Fibroblast of upper back skin (primary cell): ENCODE data around the gene WDPCP.
"Not testable (repeated sequence)": the region's sequence is repeated elsewhere in the genome, so short reads cannot be mapped to it uniquely, and the experiment has no call there.

Experiments
- DNase-seq: peaks from one replicate; pipeline ENCODE4 v3.0.0-alpha.2; 2013

WDPCP gene

DNA sequence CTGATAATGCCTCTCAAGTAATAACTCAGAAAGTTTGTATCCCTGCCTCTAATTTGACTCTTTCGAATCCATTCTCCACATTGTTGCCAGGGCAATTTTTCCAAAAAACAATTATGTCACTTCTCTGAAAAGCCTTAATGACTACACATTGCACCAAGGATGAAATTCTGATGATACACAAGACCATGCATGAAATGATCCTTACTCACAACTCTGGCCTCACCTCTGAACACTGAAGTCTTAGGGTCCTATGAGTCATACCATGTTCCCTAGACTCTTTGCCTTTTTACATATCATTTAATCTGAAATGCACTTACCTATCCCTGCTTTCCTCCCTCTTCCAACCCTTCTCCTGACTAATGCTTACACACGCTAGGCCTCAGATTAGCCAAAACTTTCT is 51.0 kb downstream of the WDPCP start:
- peak; percentile 45 for DNase-seq

DNA sequence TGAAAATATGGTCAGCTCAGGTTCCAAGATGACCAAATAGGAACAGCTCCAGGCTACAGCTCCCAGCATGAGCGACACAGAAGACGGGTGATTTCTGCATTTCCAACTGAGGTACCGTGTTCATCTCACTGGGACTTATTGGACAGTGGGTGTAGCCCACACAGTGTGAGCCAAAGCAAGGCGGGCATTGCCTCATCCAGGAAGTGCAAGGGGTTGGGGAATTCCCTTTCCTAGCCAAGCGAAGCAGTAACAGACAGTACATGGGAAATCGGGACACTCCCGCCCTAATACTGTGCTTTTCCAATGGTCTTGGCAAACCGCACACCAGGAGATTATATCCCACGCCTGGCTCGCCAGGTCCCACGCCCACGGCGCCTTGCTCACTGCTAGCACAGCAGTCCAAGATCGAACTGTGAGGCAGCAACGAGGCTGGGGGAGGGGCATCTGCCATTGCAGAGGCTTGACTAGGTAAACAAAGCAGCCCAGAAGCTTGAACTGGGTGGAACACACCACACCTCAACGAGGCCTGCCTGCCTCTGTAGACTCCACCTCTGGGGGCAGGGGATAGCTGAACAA is 57.5 kb downstream of the WDPCP start:
- DNase-seq, result no peak

DNA sequence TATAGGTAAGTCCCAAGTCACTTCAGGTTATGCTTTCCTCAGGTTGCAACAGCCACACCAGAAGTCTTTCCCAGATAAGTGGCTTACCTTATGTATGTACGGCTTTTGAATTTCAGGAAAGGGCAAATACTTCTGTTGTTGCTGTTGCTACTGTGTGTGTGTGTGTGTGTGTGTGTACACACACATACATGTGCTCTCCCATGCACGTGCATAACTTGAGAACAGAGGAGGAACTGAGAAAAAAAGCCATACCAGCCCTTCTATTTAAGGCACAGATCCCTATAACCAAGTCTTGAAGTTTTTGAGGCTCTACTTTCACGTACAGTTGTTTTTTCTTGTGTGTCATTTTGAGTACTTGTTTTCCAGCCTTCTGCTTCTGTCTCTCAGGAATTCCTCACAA is 62.4 kb downstream of the WDPCP start:
- DNase-seq, result no peak

DNA sequence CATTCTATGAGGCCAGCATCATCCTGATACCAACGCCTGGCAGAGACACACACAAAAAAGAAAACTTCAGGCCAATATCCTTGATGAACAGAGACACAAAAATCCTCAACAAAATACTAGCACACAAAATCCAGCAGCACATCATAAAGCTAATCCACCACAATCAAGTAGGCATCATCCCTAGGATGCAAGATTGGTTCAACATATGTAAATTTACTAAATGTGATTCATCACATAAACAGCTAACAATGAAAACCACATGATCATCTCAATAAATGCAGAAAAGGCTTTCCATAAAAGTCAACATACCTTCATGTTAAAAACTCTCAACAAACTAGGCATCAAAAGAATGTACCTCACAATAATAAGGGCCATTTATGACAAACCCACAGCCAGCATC is 65.3 kb downstream of the WDPCP start:
- peak; percentile 27 for DNase-seq

DNA sequence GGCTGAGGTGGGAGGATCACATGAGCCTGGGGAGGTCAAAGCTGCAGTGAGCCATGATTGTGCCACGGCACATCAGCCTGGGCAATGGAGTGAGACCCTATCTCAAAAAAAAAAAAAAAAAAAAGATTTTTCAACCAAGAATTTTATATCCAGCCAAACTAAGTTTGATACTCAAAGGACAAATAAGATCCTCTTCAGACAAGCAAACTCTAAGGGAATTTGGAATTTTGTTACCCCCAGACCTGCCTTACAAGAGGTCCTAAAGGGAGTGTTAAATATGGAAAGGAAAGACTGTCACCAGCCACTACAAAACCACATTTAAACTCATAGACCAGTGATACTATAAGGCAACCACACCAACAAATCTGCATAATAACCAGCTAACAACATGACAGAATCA is 67.5 kb downstream of the WDPCP start:
- DNase-seq, result no peak

DNA sequence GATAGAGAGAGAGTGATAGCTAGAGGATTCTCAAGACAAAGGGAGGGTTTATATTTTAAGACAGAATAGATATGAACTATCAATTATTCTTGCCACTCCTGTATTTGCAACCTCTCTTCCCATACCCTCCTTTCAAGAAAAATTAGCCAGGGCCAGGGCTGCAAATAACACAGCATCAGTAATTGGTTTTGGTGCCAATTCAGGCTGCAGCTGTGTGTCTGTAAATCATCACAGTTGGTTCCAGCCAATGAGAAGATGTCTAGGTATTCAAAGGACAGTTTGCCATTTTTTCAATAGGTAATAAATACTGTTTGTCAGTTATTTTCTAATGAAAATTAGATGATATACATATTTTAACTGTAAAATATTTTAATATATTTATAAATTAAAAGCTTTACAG is 73.5 kb downstream of the WDPCP start:
- DNase-seq, result no peak

DNA sequence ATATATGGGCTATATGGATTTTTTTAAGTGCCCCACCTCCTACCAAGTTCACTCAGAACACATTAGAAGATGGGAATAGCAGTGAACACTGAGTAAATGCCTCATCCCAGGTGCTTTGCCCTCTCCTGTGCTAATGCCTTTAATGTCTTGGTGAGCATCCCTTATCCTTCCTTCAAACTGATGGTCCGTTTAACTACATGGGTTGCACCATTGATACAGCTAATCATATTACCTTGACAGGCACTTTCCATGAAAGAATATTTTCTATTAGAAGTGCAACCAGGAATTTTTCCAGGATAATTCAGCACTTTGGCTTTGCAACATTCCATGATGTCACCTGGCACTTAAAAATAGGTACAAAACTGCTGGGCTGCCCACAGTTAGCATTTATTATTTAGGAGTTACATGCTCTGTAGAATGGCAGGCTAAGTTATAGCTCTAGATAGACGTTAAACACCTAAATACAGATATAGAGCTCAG is 74.0 kb downstream of the WDPCP start:
- DNase-seq, result no peak

DNA sequence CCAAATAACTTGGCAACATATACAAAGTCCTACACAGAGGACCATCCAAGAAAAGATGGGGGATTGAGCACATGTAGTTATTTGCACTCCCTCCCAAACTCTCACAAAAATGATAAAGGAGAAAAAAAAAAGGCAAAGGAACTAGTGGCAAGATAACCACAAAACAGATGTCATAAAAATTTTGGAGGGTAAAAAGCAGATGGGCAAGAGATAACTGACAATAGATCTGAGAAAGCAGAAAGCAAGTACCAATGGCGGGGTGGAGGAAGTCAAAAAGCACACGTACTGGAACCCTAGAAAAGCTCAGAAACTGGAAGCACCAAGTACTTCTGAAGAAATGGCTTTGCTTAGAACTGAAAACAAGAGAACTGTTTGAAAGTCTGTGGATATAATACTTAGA is 82.0 kb downstream of the WDPCP start:
- DNase-seq, result no peak

DNA sequence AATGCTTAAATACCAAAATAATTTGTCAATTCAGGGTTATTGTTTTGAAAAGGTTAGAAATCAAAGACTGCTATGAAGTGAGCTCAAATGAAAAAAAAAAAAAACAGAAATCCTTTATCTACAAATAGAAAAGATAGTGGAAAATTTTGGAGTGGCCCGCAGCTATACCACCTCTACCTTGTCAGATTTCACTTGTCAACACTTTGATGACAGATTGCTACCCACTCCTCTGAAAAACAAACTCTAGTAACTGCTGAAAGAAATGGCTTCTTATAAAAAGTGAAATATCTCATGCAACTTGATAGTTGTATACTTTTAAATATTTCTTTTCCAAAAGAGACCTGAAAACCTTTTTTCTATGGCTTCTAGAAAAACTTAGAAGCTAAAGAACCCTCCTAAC is 84.5 kb downstream of the WDPCP start:
- no peak for DNase-seq

DNA sequence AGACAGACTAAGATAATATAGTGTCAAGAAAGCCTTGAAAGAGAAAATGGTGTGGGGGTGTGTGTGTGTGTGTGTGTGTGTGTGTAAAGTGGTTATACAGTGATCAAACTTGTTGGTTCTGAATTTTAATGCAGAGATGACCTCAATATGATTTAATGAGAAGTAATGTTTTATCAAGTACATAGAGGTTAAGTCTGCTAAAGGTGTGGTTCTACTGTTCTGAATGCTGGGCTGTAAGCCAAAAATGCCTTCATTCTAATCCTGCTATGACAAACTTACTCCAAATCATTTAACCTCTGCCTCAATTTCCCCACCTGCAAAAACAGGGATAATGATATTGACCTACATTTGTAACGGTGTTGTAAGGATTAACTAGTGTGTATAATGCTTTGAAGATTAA is 87.9 kb downstream of the WDPCP start:
- no peak for DNase-seq

DNA sequence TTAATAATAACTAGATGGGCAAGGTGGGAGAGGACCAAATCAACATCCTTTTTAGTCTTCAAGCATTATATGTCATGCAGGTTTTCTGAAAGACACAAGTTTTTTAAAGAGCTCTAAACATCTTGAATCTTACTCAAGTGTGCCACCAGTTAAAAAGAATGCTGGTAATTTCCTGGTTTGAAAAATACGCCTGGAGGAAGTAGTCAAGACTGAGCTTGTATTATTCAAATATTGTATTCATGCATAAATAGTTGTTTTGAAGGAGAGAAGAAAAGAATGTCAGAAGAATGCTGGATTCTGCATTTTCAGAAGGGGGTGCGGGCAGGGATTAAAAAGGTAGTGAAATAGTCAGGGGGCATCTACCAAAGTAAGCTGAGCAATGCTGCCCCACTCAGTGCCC is 90.7 kb downstream of the WDPCP start:
- DNase-seq, result no peak

DNA sequence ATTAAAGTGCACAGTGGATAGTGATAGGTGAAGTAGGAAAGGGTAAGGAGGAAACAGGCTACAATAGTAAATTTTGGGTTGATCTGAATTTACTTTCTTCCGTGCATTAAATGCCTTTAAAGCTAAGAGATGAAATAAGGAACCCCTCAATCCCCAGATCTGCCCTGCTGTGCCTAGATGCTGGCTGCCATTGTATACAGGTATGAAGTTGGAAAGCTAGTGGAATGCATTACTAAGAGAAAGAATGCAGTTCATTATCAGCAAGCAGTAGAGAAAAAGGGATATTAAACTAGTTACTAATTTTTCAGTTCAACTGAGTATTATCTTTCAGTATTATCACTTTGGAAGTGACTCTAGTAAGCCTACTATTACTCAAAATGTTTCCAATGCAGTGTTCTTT is 93.3 kb downstream of the WDPCP start:
- no peak for DNase-seq

DNA sequence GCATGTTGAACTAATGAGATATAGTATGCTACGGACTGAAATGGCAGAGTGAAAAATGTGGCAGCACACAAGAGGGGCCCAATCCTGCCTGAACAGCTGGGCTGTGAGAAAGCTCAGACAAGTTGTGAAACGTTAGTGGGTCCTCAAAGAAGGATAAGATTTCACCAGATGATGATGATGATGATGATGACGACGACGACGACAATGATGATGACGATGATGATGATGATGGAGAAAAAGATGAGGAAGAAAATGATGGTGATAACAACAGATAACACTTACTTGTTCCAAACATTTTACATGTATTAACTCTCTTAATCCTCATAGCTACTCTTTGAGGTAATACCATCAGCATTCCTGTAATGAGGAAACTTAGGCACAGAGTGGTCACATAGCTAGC is 94.2 kb downstream of the WDPCP start:
- no peak for DNase-seq

DNA sequence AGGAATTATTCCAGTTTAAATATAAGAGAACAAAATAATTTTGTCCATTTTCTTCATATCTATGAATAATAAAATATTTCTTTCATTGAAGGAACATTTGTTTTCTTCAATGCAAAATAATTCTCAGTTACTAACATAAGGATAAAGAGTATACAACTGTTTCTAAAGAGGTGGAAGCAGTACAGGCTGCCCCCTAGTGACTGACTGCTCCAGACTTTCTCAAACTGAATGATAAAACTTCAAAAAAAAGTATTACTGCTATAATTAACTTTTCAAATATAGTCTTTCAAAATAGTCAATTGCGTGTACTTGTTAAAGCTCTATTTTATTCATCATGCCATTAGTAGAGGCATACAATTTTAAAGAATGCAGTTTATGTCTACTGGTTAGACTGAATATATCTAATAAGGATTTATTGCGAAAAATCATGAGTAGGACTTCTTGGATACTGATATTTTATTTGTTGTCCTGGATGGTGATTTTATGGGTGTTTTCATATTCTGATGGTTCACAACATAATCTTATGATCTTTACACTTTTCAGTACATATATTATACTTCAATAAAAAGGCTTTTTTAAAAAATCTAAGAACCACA is 100.1 kb downstream of the WDPCP start:
- peak; percentile 25 for DNase-seq

DNA sequence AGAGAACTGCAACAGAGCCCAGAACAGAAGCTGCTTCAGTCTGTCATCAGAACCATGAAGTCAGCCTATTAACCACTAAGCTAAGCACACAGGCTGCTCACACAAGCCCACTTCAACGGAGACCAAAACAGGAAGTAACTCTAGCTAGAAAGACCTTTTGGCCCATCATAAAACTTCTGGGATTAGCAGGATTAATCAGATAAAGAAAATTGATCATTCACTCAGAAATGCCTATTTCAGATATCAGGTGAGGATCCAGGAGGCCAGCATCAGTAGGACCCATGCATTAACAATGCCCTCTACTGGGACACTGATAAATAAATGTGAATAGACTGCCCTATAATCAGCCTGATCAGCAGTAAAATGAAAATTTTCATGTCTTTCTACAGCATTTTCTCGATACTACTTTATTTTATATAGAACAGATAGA is 101.4 kb downstream of the WDPCP start:
- DNase-seq, result no peak

DNA sequence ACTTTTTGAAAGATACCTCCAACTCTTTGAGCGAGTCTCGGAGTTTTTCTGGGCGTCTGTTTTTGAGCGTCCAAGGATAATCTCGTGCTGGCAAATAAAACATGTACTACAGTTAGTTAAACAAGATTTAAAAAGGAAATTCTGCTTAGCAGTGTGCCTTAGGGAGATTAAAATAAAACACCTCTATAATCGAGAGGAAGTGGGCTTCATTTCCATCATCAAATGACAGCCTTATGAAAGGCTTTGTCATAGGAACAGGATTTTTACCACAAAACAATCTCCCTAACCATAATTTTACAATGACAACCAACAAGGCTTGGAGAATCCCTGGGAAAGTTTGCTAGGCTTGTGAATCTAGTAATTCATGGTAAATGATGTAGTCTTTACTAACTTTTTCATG is 103.4 kb downstream of the WDPCP start:
- DNase-seq, result no peak

DNA sequence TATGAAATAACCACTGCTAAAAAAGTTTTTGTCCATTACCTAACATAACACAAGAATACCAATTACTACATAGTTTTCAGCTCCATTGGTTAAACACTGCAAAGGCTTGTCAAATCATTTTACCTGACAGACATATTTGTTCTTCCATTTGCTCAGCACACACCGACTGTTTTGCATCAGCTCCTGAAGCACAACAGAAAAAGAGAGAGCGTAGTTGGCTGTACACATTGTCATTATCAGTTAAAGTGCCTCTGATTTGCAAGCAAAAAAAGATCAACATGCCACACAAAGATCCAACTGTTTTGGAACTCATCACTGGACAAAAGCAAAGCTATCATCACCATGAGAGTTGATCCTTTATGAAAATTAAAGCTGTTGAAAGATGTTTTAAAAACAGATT is 103.8 kb downstream of the WDPCP start:
- no peak for DNase-seq

DNA sequence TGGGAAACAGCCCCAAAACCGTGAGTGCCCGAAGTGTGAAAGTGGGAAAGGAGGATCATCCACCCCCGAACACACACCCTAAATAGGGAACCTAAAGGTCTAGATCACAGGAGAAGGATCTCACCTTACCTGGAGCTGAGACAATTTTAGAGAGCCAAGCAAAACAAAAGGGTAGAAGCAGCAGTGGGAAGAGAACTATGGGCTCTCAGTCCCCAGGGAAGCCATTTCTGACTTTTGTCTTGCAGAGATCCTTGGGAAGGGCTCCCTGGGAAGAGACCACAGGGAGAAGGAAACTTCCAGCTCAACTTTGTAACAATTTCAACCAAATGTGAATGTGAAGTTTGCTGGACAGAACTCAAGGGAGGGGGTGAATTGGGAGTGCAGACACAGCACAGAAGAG is 110.6 kb downstream of the WDPCP start:
- no peak for DNase-seq

DNA sequence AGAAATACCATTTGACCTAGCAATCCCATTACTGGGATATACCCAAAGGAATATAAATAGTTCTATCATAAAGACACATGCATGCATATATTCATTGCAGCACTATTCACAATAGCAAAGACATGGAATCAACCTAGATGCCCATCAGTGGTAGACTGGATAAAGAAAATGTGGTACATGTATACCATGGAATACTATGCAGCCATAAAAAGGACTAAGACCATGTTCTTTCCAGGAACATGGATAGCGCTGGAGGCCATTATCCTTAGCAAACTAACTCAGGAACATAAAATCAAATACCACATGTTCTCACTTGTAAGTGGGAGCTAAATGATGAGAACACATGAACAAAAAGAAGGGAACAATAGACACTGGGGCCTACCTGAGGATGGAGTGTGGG is 119.0 kb downstream of the WDPCP start:
- not testable (repeated sequence) for DNase-seq

DNA sequence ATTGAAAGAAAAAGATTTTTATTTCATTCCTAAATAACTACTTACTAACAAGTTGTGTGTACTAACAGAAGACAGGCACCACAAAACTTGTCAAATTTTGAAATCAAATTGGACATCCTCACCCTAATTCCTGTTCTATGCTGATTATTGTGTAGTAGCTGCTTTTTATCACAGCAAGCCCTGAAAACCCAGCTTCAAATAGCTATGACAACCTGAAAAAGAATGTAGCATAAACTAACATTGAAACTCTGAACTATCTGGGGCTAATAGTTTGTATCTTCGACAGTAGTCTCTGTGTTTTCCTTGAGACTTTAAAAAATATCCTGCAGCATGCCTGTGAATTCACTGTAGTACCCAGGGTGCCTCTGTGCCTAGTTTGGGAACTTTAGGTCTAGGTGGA is 122.6 kb downstream of the WDPCP start:
- peak; percentile 11 for DNase-seq

DNA sequence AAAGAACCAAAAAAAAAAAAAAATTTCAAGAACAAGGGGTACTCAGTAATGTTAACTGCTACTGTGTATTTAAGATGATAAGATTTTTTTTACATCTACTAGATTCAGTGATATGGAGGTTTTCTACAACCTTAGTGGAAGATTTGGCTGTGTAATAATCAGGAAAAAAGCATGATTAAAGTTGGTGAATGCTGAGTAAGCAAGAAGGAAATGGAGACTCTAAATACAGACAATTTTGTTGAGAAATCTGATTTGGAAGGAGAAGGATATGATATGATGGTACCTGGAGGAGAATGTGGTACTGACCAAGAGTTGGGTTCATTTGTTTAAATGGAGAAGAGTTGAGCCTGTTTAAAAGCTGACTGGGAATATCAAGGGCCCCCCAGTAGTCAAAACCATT is 125.1 kb downstream of the WDPCP start:
- no peak for DNase-seq

DNA sequence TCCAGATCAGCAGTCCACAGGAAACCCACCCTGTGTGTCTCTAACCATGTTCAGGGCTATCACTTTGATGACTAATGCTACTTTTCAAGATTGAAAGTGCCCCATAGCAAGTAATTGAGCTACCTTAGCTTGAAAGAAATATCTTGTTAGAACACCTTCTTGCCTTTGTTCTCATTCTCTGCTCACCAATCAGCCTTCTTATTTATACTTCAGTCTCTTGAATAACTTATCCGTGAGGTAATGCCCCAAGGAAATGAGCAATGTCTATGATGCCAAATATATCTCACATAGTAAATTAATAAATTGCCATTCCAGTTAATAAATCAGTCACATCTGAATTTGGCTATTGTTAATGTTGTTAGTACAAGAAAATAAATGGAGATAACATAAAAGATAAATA is 141.6 kb downstream of the WDPCP start:
- no peak for DNase-seq

DNA sequence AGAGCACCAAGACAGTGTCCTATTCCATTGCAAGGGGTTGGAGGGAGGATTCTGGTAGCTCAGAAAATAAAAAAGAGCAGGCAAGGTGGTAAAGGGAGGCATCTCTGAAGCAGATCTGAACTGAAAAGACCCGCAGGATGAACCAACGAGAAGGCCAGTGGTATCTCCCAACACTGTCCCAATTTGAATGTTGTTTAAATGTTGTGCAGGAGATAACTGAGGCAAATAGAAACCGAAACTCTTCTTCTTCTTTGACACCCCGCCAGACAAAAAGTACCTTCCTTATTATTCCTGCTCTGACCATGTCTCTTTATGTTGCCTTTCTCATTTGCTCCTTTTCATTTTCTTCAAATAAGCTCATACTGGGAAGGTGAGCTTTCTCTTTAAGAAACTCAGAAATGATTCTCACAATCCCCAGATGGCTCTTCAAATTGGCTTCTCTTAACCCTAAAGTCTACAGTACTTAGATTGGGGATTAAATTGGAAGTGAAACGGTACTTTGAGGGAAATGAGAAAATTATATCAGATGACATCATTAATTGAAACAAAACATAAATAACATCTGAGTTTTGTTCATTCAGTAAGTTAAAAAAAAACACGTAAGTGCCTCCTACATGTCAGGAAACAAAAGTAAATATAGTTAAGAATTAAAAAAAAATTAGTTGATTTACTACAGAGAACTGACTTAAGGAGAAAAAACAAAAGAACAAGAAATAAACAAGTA is 143.6 kb downstream of the WDPCP start:
- no peak for DNase-seq

DNA sequence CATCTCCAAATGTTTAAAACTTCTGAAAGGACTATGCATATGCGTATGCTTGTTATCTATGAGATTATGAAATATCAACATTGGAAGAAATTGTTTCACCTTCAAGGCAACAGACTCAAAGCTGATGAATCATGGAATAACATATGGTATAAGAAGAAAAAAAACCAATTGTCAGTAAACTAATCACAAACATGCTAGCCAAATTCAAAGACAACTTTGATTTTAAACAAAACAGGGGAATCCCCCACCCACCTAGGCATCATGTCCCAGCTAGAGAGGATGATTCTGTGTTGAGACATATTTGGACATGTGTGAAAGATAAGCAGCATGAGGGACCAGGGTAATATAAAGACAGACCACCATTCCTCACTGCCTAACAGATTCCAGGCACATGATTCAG is 147.7 kb downstream of the WDPCP start:
- DNase-seq, result peak; percentile 13

DNA sequence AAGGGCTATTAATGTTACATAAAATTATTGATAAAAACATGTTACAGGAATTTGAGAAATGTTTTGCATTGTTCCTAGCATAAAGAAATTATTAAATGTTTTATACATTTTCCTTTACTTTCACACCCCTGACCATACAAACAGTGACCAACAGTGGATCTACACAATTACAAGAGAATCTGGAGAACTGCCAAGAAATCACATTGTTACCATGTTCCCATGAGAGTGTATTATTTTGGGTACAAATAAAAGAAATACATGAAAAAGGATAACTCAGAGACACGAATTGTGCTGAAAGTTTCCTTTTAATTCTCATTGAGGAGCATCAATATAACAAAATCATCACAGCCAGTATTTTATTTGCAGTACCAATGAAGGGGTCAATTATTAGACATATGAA is 150.1 kb downstream of the WDPCP start:
- no peak for DNase-seq
